HL-60 (cell line): ENCODE data around the gene ECI1.

Experiments
- CTCF ChIP-seq: IDR thresholded peaks from one replicate; pipeline ENCODE4 v1.5.1; 2011; ENCODE audit warnings: low read length, control low read depth, inconsistent platforms; ENCODE audit not compliant: insufficient read depth
- GABPA ChIP-seq: IDR thresholded peaks from 2 replicates; pipeline ENCODE4 v1.6.1; 2012; ENCODE audit warnings: low read depth
- POLR2AphosphoS5 ChIP-seq: IDR thresholded peaks from 2 replicates; pipeline ENCODE4 v1.6.1; 2012; ENCODE audit warnings: low read depth
- REST ChIP-seq: IDR thresholded peaks from 2 replicates; pipeline ENCODE4 v1.6.1; 2012; ENCODE audit warnings: low read depth; ENCODE audit not compliant: insufficient replicate concordance

- TF ChIP-seq CTCF (no peak), POLR2AphosphoS5 (no peak), GABPA (no peak), REST (no peak)
These were observed 1.9 kb upstream of the ECI1 start for GRCh38 chr16:2253293-2253692.
